Right renal pelvis (tissue), 4 donors: Measurements from ENCODE around the gene EFNB1. TPM values are rescaled to one million over a fixed set of nuclear protein-coding genes. Genes with fewer than 3 reads are reported as not detected.
A peak's percentile ranks its signal among the peaks of the same experiment; 100 is the strongest.
"Not testable (repeated sequence)": the region's sequence is repeated elsewhere in the genome, so short reads cannot be mapped to it uniquely, and the experiment has no call there.

Source experiments
- DNase-seq, 4 donors: peaks; one replicate each; pipeline ENCODE4 v3.0.0-alpha.2; 2013; ENCODE audit warnings: low read depth in 4 of 4, low spot score in 3 of 4, missing footprints in 1 of 4
- polyA plus RNA-seq, 4 donors: library from polyadenylated mRNA; unstranded; fragments of 120-200 nt; gene quantifications; one replicate each; pipeline ENCODE4 v1.2.1, GENCODE V29; 2013; ENCODE audit not compliant: insufficient read length in 4 of 4

Gene EFNB1
- polyA plus RNA-seq: 100 to 1,000 TPM; 104 to 152 (median 118) TPM

DNA sequence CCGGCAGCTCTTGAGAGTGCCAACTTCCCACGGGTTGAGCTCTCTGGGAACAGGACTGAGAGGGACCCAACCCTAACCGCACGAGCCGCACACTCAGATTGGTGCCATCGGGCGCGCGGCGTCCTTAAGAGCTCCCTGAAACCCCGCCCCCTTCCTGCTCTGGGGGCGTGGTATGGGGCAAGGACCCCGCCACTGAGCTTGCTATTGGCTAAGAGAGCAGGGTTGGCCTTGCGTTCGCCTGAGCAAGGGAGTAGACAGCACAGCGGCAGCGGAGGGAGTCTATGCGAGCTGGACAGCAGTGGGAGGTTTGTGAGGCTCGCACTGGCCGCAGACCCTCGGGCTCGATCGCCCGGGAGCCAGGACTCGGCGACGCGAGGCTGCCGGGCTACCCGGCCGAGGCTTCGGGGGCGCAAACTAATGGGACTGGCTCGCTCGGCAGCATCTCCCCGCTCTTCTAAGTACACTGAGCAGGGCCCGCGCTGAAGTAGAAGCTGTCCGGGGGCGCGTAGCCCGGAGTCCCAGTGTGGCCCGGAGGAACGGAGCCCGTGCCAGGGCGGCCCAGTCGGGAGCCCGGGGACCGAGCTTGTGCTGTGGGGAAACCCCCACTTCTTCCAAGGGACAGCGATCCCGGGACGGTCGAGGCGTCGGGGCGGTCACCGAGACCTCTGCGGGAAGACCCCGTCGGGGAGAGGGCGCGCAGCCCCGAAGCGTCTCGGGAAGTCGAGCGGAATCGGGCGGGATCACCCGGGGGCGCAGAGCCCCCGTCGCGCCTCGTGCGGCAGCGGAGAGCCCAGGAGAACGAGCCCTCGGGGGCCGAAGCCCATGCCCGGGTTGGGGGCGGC is at the start of gene EFNB1:
TSS of gene EFNB1 (plus strand) at position 282 of the 842 bp plus-strand sequence. CDS start 756 bp downstream, outside the sequence.
- DNase-seq: peak; percentile 79 to 89 (median 88)

DNA sequence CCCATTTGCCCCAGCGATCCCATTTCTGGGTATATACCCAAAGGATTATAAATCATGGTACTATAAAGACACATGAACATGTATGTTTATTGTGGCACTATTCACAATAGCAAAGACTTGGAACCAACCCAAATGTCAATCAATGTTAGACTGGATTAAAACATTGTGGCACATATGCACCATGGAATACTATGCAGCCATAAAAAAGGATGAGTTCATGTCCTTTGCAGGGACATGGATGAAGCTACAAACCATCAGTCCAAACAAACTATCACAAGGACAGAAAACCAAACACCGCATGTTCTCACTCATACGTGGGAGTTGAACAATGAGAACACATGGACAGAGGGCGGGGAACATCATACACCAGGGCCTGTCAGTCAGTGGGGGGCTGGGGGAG is 47.5 kb upstream of the EFNB1 start:
- not testable (repeated sequence) for DNase-seq

DNA sequence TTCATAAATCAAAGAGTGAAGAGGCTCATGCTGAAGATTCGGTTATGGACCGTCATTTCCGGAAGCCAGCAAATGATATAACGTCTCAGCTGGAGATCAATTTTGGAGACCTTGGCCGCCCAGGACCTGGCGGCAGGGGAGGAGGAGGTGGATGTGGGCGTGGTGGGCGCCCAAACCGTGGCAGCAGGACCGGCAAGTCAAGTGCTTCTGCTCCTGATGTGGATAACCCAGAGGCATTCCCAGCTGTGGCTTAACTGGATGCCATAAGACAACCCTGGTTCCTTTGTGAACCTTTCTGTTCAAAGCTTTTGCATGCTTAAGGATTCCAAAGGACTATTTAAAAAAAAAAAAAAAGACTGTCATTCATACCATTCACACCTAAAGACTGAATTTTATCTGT is 44.0 kb upstream of the EFNB1 start:
- no peak for DNase-seq

DNA sequence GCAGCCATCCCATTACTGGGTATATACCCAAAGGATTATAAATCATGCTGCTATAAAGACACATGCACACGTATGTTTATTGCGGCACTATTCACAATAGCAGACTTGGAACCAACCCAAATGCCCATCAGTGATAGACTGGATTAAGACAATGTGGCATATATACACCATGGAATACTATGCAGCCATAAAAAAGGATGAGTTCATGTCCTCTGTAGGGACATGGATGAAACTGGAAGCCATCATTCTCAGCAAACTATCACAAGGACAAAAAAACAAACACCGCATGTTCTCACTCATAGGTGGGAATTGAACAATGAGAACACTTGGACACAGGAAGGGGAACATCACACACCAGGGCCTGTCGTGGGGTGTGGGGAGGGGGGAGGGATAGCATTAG is 42.2 kb upstream of the EFNB1 start:
- not testable (repeated sequence) for DNase-seq

DNA sequence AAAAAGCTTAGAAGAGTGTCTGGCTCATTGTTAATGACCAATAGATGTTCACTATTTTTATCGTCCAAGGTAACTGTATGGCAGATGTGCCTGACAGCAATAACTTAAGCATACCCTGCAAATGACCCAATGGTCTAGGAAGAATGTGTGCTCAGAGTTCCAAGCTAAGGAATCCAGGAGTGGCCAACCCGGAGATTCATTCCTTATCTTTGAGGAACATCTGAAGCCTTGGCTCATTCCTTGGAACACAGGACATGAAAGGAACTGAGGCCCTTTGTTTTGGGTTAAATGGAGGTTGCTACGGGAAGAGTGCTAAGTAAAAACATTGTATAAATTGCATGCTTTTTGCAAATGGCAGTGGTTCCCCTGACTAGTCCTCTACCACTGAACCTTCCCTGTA is 38.9 kb upstream of the EFNB1 start:
- no peak for DNase-seq

DNA sequence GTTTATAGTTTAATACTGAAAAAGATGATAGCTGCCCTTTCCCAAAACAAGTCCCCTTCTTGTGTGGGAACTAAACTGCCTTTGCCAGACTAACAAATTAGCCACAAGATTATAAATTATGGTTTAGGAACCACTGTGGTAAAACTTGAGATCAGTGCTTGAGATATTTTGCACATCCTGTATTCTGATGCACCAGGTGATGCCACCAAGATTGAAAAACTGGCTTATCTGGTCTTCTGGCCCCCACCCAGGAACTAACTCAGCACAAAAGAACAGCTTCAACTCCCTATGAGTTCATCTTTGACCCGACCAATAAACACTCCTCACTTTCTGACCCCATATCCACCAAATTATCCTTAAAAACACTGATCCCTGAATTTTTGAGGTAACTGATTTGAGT is 36.7 kb upstream of the EFNB1 start:
- DNase-seq: no peak

DNA sequence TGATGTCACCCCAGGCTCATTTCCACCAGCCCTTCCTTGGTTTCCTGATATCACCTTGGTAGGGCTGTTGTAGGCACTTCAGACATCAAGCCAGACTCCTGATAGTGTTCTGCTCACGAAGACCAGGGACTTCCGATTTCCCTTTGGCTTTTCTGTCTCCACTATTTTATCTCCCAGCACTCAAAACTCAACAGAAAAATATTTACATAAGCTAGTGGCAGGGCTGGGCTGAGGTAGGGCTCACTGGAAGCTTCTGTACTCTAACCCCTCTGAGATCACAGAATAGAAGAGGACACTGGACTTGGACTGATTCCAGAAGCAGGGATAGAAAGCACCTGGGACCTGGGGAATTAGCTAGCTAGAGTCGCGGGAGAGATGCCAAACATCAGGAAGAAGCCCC is 34.4 kb upstream of the EFNB1 start:
- no peak for DNase-seq

DNA sequence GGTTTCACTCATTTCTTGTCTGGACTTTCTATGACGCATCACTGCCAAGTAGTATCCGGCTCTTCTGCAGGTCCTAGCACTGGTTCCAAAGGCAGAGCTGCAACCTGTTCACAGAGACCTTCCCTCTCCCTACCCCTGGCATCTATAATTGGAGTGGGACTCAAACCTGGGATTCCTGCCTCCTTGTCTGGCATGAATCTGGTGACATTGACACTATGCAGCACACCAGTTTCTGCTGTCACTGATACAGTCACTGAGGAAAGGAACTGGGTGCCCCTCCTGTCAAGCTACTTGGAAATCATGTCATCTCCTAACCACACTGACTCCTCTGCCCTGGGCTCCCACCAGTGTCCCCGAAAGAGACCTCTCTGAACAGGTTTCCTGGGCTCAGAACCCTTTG is 33.1 kb upstream of the EFNB1 start:
- DNase-seq: no peak

DNA sequence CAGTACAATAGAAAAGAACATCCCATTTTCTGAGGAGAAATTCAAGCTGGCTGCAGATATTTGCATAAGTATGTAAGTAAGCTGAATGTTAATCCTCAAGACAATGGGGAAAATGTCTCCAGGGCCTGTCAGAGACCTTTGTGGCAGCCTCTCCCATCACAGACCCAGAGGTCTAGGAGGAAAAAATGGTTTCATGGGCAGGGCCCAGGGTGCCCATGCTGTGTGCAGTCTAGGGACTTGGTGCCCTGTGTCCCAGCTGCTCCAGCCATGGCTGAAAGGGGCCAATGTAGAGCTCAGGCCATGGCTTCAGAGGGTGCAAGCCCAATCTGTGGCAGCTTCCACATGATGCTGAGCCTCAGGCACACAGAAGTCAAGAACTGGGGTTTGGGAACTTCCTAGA is 30.4 kb upstream of the EFNB1 start:
- not testable (repeated sequence) for DNase-seq

DNA sequence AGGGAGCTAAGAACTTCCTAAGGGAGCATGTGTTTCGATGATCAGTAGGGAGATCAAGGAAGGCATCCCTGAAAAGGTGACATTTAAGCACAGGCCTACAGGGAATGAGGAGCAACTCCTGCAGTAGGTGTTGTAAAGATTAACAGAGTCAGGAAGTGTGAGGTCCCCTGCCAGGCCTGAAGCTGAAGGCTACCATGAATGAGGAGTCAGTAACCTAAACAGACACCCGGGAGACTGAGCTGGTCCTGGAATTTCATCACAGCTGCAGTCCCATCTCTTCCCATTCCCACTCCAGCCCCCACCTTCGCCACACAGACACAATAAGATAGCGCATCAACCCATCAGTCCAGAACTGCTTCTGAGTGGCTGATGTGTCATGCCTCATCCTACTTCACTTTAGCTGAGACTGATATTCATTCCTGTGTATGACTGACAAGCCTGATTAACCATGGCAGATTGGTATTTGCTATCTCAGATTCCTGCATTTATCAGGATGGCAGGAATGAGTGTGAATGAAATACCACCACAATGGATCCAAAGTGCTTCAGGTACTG is 27.0 kb upstream of the EFNB1 start:
- no peak for DNase-seq

DNA sequence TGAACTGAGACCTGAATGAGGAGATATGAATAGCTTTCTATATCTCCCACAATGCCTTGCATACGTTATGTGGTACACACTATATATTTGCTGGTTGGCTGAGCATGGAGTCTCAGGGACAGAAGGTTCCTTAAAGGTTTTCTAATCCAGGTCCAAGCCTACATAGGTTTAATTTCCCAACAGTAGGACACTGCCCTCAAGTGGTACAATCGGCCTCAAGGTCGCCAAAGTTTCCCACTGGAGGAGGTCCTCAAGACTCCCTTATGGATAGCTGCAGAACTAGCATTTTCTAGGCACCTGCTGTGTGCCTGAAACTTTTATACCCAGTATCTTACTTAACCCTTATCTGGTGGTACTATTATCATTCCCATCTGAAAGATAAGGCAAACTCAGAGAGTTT is 21.0 kb upstream of the EFNB1 start:
- DNase-seq: no peak

DNA sequence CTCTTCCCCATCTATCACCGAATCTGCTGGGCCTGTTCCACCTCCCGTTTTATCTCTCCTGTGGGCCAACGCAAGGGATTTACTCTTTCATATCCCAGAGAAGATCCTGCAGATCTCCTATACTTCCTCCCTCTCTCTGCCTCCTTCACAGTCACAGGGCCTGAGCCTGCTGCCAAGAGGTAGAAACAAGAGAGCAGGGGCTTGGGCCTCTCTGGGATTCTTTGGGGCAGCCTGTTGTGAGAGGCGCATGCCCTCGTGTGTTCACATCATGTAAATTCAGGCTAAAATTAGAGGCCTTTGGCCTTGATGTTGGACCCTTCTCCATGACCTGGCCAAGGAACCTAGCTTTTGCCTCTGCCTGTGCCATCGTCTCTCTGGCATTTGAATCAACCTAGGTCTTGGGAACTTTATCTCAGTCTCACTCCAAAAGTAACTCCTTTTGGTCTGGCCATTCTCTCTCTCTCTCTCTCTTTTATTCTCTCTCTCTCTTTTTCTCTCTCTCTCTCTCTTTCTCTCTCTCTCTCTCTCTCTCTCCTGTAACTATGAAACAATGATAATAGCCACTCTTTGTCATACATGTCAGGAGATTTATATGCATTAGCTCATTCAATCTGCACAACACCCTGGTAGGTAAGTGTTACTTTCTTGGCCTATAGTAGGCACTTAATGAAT is 20.0 kb upstream of the EFNB1 start:
- no peak for DNase-seq

DNA sequence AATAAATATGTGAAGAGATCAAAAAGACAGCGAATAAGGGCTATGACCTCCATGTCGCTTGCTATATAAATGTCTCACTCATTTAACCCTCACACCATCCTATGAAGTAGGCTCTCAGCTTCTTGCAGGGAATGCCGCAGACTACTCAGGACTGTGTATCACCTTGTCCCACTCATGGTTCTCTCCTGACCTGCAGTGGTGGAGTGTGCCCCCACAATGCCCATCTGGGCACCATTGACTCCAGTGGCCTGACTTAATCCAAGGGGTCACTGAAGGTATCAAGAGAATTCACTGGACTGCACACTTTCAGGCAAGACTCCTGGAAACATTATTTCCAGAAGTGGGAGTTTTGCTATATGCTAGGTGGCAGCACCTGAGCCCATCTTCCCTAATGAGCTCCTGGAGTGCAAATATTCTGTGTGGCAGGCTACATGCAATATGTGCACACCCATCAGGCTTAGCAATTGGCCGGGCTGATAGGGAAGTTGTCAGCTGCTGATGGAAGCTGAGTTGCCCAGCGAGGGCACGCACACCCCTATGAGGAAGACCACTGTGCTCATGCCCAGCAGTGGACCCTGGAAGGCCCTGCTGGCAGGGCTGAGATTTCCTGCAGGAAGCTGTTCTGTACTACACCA is 8.2 kb upstream of the EFNB1 start:
- no peak for DNase-seq

DNA sequence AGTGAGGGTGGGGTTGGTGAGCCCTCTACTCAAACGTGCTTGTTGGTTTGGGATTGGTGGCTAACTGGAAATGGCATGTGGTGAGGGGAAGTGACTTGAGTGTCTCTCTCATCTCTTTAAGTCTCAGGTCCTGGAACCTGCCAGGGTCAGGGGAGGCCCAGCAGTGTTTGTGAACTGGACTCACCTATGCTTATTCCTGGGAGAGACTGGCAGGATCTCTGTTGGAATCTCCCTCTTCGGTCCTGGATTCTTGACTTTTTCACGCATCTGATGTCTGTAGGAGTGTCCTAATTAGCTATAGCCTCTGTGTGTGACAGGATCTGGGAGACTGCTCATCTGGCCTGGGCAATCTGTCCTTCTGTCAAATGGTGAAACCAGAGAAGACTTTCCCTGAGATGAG is 7.2 kb upstream of the EFNB1 start:
- DNase-seq: no peak

DNA sequence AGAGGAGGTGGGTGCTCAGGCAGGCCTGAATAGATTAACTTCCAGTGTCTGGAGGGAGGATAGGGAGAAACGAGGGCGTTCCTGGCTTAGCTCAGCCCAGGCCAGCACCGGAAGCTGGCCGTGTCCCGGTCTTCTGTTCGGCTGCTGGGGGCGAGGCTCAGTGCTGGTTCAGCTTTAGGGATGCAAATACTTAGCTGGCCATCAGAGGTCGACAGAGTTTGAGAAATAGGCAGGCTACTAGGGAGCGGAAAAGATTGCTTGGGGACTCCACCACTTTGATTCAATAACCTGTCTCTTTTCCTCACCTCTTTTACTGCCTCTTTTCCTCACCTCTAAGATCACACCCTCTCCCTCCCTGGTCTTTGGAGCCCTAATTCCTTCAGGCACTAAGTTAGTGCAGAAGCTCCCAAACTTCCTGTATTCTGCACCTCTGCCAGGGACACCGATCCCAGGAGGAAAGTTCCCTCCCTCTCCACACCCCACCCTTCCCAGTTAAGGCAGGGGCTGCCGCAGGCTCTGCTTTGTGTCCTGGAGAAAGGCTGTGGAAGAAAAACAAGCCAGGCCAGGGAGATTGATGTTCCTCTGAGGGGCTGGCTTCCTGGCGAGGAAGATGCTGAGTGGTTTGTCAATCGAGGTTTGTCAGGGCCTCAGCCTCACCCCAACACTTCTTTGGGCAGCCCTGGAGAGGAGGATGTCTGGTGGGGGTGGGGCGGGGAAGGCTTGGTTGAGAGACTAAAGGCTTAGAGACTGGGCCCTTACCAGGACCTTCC is 6.0 kb upstream of the EFNB1 start:
- DNase-seq: no peak

DNA sequence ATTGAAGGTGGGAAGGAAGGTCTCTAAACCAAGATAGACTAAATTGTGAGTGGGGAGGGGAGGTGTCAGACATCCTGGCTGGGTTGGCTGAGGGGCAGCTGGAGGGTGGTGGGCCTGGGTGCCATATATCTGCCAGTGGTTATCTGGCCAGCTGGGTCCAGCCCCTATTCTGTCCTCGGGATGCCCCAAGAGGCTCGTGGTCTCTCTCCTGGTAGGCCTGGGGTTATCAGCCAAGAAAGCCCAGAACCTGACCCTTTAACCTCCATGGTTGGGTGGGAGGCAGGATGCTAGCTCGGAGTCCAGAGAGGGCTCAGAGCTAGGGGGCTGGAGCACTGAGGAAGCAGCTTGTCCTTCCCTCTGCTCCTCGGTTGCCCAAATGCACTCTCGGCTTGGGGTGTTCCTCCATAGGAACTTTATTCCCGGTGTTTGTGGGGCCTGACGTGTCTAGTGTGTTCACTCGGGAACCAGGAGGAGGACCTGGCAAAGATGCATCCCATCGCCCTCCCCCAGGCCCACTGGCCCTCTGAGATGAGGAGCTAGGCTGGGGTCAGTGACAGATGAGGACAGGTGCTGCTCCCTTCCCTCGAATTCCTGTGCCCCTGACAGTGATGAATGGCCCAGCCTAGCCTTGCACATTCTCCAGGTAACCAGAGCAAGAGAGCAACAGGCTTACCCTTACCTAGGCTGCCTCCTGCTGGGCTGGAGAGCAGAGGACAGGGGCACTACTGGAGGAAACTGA is 5.2 kb upstream of the EFNB1 start:
- no peak for DNase-seq

DNA sequence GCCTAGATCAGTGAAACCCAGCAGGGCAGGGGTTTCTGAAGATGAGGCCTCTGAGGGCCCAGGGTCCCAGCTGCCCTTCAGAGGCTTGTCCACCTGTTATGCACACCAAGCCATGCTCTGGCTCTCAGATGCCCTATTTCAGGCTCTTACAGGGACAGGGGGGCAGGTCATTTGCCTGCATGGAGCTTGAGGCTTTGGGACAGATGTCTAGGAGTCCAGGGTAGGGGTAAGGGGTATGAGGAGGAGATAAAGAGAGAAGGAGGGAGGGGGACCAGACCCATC is 4.7 kb upstream of the EFNB1 start:
- DNase-seq: no peak

DNA sequence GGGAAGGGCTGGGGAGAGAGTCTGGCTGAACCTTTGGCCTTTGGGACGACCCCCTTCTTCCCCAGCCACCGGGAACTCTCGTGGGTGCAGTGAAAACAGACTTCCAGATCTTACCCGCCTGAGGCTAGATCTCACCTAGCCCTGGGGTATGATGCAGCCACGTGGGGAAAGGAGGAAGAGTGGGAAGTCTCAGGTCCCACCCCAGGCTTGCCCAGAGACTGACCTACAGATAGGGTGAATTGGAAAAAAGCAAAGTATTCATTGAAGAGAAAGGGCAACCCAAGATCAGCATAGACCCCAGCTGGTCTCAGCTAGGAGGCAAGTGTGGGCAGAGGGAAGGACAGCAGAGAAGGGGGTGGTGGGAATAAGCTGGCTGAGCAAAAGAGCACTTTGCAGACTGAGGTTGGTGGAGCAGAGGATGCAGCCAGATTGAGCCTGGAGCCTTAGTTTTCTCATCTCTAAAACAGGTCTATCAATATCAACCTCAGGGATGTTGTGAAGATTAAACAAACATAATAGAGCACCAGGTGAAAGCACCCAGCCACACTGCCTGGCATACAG is 4.2 kb upstream of the EFNB1 start:
- no peak for DNase-seq

DNA sequence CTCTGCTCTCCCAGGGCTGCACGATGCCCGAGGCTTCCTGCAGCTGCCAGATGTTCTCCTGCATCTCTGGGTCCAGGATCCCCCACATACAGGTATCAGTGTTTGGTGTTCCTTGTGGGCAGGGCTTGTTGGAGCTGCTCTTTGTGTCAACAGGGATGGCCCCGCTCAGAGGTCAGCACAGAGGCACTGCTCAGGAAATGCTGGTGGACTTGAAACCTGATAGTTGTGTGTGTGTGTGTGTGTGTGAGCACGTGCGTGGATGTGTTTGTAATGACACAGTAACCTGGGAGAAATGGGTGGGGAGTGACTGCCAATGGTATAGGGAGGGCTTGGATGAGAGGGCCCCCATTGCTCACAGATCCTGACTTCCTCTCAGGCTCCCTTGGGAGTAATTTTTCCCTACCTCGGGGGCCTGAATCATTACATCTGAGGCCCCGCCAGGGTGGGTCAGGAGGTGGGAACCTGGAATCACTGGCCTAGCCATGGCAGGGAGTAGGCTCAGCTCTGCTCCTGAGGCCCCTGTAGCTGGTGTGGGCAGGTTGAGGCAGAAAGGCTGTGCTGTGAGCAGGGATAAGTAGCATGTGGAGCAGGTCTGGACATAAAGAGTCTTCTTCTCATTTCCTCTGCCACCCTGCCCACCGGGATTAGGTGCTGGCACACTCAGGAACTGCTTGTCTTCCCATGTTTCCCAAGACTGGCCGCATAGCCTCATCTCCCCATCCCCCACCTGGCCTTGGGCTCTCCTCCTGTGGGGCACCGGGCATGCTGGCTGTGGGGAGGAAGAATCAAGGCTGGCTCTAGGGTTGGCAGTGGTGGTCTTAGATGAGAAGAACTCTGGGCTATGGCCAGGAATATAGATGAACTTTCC is 2.5 kb upstream of the EFNB1 start:
- no peak for DNase-seq
